M059J (cell line): ENCODE results near the gene TOMM20L. TPM values are rescaled to one million over a fixed set of nuclear protein-coding genes. Genes with fewer than 3 reads are reported as not detected.
A peak's percentile ranks its signal among the peaks of the same experiment; 100 is the strongest.
"Not testable (repeated sequence)": the region's sequence is repeated elsewhere in the genome, so short reads cannot be mapped to it uniquely, and the experiment has no call there.

ENCODE experiments used
- DNase-seq: peaks from one replicate; pipeline ENCODE4 v3.0.0-alpha.2; 2012; ENCODE audit warnings: low read depth
- total RNA-seq: library from RNA; depleted of rRNA; stranded (reverse); fragments of >200 nt; shearing (Covaris generic); gene quantifications from 2 replicates; pipeline ENCODE4 v1.2.3, GENCODE V29; 2014; rRNA removed

TOMM20L gene
- total RNA-seq, result not detected in 2 replicates

GRCh38 chr14:58395812-58396788 is at the start of gene TOMM20L:
Gene TOMM20L (plus strand): TSS chr14:58395930. CDS start chr14:58395958, 28 bp downstream.
- DNase-seq, result peak; percentile 68

- no peak for DNase-seq
These were observed 42.0 kb upstream of the TOMM20L start for GRCh38 chr14:58353516-58354299.

- DNase-seq, result no peak
These were observed 40.9 kb upstream of the TOMM20L start for GRCh38 chr14:58354808-58355207.

- DNase-seq, result no peak
These were observed 39.5 kb upstream of the TOMM20L start for GRCh38 chr14:58356268-58356667.

- not testable (repeated sequence) for DNase-seq
These were observed 33.5 kb upstream of the TOMM20L start for GRCh38 chr14:58362272-58362671.

- DNase-seq, result peak; percentile 33
These were observed 32.8 kb upstream of the TOMM20L start for GRCh38 chr14:58362798-58363412.

- no peak for DNase-seq
These were observed 31.4 kb upstream of the TOMM20L start for GRCh38 chr14:58364316-58364715.

GRCh38 chr14:58367296-58367695 is 28.4 kb upstream of the TOMM20L start:
- no peak for DNase-seq

GRCh38 chr14:58368956-58369355 is 26.8 kb upstream of the TOMM20L start:
- DNase-seq, result no peak

- DNase-seq, result peak; percentile 3
These were observed 18.9 kb upstream of the TOMM20L start for GRCh38 chr14:58376791-58377190.

GRCh38 chr14:58390830-58391229 is 4.9 kb upstream of the TOMM20L start:
- no peak for DNase-seq

- no peak for DNase-seq
These were observed 243 bp upstream of the TOMM20L start for GRCh38 chr14:58395562-58395811.

- DNase-seq, result no peak
These were observed 1.4 kb downstream of the TOMM20L start for GRCh38 chr14:58397156-58397555.

GRCh38 chr14:58398495-58398894 is 2.8 kb downstream of the TOMM20L start:
- DNase-seq, result no peak

GRCh38 chr14:58398895-58399294 is 3.2 kb downstream of the TOMM20L start:
- DNase-seq, result no peak

- no peak for DNase-seq
These were observed 5.9 kb downstream of the TOMM20L start for GRCh38 chr14:58401587-58401986.

- DNase-seq, result no peak
These were observed 13.0 kb downstream of the TOMM20L start for GRCh38 chr14:58408681-58409215.

- DNase-seq, result peak; percentile 5
These were observed 19.1 kb downstream of the TOMM20L start for GRCh38 chr14:58414845-58415244.

- DNase-seq, result no peak
These were observed 20.2 kb downstream of the TOMM20L start for GRCh38 chr14:58415636-58416547.

- DNase-seq, result not testable (repeated sequence)
These were observed 21.2 kb downstream of the TOMM20L start for GRCh38 chr14:58416934-58417333.
